ENCODE measurements around the gene VPS13D. TPM values are rescaled to one million over a fixed set of nuclear protein-coding genes. Genes with fewer than 3 reads are reported as not detected.

VPS13D gene
- total RNA-seq, 2 donors from 2014 or later: 70.1 to 129 TPM

- H3K27me3 ChIP-seq (replicated peaks; ENCODE audit: insufficient read depth): no peaks in the 10 kb centered on the region
- ATAC-seq (ENCODE audit: insufficient number of reproducible peaks, low FRiP score, low read depth) (no peak), DNase-seq (ENCODE audit: low spot score) (no peak)
- no peaks in the 10 kb centered on the region for H3K9me3 ChIP-seq
- no peak overlapping the region for H3K4me3 ChIP-seq
- H3K36me3 ChIP-seq: no peaks in the 10 kb centered on the region
- no peak for TF ChIP-seq CTCF (IDR thresholded peaks at IDR 0.05)
- peaks cover 76 to 100% of the 10 kb centered on the region in 2 donors for H3K4me1 ChIP-seq (ENCODE audit: control insufficient read depth in 1 of 2, low read depth in 2 of 2)
- peak overlapping the region; percentile 92 to 94 for H3K27ac ChIP-seq
These were observed 220.4 kb downstream of the VPS13D start for GRCh38 chr1:12450090-12450755.

- Histone ChIP-seq H3K4me1 (ENCODE audit: control insufficient read depth in 1 of 2, low read depth in 2 of 2) (peaks cover 83 to 99% of the 10 kb centered on the region in 2 donors), H3K27ac (peak overlapping the region; percentile 92 to 94)
These were observed 221.1 kb downstream of the VPS13D start for GRCh38 chr1:12450756-12451559.

GRCh38 chr1:12451560-12451900 lies 221.7 kb downstream of the VPS13D start:
- no peak for DNase-seq (ENCODE audit: low spot score)
- Histone ChIP-seq H3K27me3 (replicated peaks; ENCODE audit: insufficient read depth) (no peaks in the 10 kb centered on the region), H3K27ac (peak overlapping the region; percentile 92 to 94), H3K9me3 (no peaks in the 10 kb centered on the region), H3K36me3 (no peaks in the 10 kb centered on the region), H3K4me1 (ENCODE audit: control insufficient read depth in 1 of 2, low read depth in 2 of 2) (peaks cover 86 to 99% of the 10 kb centered on the region in 2 donors), H3K4me3 (no peak overlapping the region)
- TF ChIP-seq CTCF (IDR thresholded peaks at IDR 0.05): no peak
- no peak for ATAC-seq (ENCODE audit: insufficient number of reproducible peaks, low FRiP score, low read depth)

More at GRCh38 chr1:12450756-12451559, 221.1 kb downstream of the VPS13D start:
- Histone ChIP-seq H3K36me3 (no peaks in the 10 kb centered on the region), H3K9me3 (no peaks in the 10 kb centered on the region), H3K27me3 (replicated peaks; ENCODE audit: insufficient read depth) (no peaks in the 10 kb centered on the region), H3K4me3 (no peak overlapping the region)
- TF ChIP-seq CTCF (IDR thresholded peaks at IDR 0.05): no peak
- ATAC-seq (ENCODE audit: insufficient number of reproducible peaks, low FRiP score, low read depth) (no peak), DNase-seq (ENCODE audit: low spot score) (no peak)

GRCh38 chr1:12452262-12452661 lies 222.4 kb downstream of the VPS13D start:
- Histone ChIP-seq H3K4me3 (no peak overlapping the region), H3K36me3 (no peaks in the 10 kb centered on the region), H3K27ac (peak overlapping the region; percentile 92 to 94), H3K9me3 (no peaks in the 10 kb centered on the region), H3K4me1 (ENCODE audit: control insufficient read depth in 1 of 2, low read depth in 2 of 2) (peaks cover 90 to 99% of the 10 kb centered on the region in 2 donors), H3K27me3 (replicated peaks; ENCODE audit: insufficient read depth) (no peaks in the 10 kb centered on the region)
- ATAC-seq (ENCODE audit: insufficient number of reproducible peaks, low FRiP score, low read depth) (no peak), DNase-seq (ENCODE audit: low spot score) (no peak)
- no peak for TF ChIP-seq CTCF (IDR thresholded peaks at IDR 0.05)

Data from thoracic aorta (tissue), 2 donors.